OCI-LY7 (cell line): ENCODE measurements around the gene GPBP1L1.

ENCODE experiments used
- EZH2phosphoT487 ChIP-seq: fragments of 200-600 bp; sonication (generic); IDR thresholded peaks from 2 replicates; pipeline ENCODE4 v1.6.1; 2018; ENCODE audit warnings: low read depth, borderline replicate concordance, mild to moderate bottlenecking, mixed run types, antibody characterized with exemption, low read length, moderate library complexity, mixed read lengths
- TF ChIP-seq, protein P1 (sequence below): fragments of 200-600 bp; sonication (generic); conservative IDR thresholded peaks from 2 replicates; pipeline ENCODE4 v1.5.1; 2014; ENCODE audit warnings: mild to moderate bottlenecking, antibody characterized with exemption, low read length, moderate library complexity, mixed read lengths

DNA sequence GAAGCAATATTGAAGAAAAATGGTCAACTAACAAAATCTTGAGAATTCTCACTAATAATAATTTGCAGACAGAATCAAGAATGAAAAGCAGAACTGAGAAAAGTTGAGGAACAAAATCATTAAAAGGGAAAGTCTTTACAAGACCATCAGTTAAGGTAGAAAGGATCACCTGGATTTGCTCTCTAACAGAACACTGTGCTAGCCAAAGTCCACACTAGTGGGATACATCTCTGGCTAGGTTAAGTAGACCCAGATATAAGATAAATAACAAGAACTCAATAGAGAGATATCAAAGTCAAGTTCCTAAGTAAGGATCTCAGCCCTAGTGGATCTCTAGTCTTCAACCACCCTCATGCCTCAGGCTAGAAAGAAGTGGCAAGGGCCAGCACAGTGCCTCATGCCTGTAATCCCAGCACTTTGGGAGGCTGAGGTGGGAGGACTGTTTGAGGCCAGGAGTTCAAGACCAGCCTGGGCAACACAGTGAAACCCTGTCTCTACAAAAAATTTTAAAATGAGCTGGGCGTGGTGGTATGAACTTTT lies 44.5 kb upstream of the GPBP1L1 start:
- TF ChIP-seq, protein P1, sequence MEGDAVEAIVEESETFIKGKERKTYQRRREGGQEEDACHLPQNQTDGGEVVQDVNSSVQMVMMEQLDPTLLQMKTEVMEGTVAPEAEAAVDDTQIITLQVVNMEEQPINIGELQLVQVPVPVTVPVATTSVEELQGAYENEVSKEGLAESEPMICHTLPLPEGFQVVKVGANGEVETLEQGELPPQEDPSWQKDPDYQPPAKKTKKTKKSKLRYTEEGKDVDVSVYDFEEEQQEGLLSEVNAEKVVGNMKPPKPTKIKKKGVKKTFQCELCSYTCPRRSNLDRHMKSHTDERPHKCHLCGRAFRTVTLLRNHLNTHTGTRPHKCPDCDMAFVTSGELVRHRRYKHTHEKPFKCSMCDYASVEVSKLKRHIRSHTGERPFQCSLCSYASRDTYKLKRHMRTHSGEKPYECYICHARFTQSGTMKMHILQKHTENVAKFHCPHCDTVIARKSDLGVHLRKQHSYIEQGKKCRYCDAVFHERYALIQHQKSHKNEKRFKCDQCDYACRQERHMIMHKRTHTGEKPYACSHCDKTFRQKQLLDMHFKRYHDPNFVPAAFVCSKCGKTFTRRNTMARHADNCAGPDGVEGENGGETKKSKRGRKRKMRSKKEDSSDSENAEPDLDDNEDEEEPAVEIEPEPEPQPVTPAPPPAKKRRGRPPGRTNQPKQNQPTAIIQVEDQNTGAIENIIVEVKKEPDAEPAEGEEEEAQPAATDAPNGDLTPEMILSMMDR, result no peak
- no peak for TF ChIP-seq EZH2phosphoT487
